ENCODE data around the gene SSH2. TPM values are rescaled to one million over a fixed set of nuclear protein-coding genes. Genes with fewer than 3 reads are reported as not detected.

The SSH2 gene
- total and polyA plus RNA-seq, 9 of the 15 experiments (the other 6 are each of a cell fraction or from before 2014, with no cell fraction given), result 3.9 to 16.1 (median 10.2) TPM

GRCh38 chr17:29726715-29727252 is 203.2 kb downstream of the SSH2 start (continued):
- peak; percentile 35; the same call in 1 of the 2 replicates for TF ChIP-seq MGA (IDR thresholded peaks at IDR 0.05)
- 0 out of 2 replicates have a peak, but pooled peaks have one; percentile 17 for TF ChIP-seq MEF2D (tag; conservative IDR thresholded peaks at IDR 0.05; ENCODE audit: low read depth)
- TF ChIP-seq KAT7 (CRISPR knock-in tag; IDR thresholded peaks at IDR 0.05; ENCODE audit: borderline replicate concordance), result no peak
- no peak for TF ChIP-seq ZFP91 (CRISPR knock-in tag; IDR thresholded peaks at IDR 0.05)
- TF ChIP-seq MBD1 (CRISPR knock-in tag; IDR thresholded peaks at IDR 0.05), result no peak
- no peak for TF ChIP-seq ZSCAN29 (IDR thresholded peaks at IDR 0.05)
- no peak for TF ChIP-seq PATZ1 (CRISPR knock-in tag; IDR thresholded peaks at IDR 0.05; ENCODE audit: borderline replicate concordance)
- TF ChIP-seq ZBTB17 (CRISPR knock-in tag; IDR thresholded peaks at IDR 0.05), result no peak
